ENCODE results near the gene AHNAK2. TPM values are rescaled to one million over a fixed set of nuclear protein-coding genes. Genes with fewer than 3 reads are reported as not detected.

Gene AHNAK2
- total RNA-seq, 1 experiment from 2014 or later, result 45.0 TPM

- CTCF ChIA-PET, result interaction anchor here (2.6 kb wide), 1 partner anchor 23 kb away, joined by 13 read pairs; no protein-coding TSS in a partner anchor
- H3K4me1 ChIP-seq (ENCODE audit: control insufficient read depth in 1 of 2, insufficient read depth in 2 of 2, low read length in 2 of 2), result peaks cover 45 to 81% of the 10 kb centered on the region in 2 experiments
Measured at GRCh38 chr14:105022276-105022670, 44.1 kb upstream of the AHNAK2 start.

GRCh38 chr14:105021656-105022275, 43.6 kb upstream of the AHNAK2 start:
- Histone ChIP-seq H2AFZ (ENCODE audit: low read depth, low read length, poor library complexity, severe bottlenecking) (no peak overlapping the region), H3K9me3 (ENCODE audit: control insufficient read depth in 1 of 2, insufficient read depth in 1 of 2, low read depth in 1 of 2, low read length in 2 of 2) (no peaks in the 10 kb centered on the region), H3K36me3 (ENCODE audit: control insufficient read depth in 1 of 2, insufficient read depth in 2 of 2, low read length in 2 of 2) (peaks cover 0 to 13% of the 10 kb centered on the region in 2 experiments; a peak in 1 of 4 replicates), H3K4me2 (ENCODE audit: low read length) (peak overlapping the region; percentile 94), H3K79me2 (ENCODE audit: insufficient read depth, low read length) (peaks cover 53% of the 10 kb centered on the region), H4K20me1 (ENCODE audit: insufficient read depth) (peaks cover 21% of the 10 kb centered on the region; the same call in 1 of the 2 replicates), H3K4me1 (ENCODE audit: control insufficient read depth in 1 of 2, insufficient read depth in 2 of 2, low read length in 2 of 2) (peaks cover 45 to 78% of the 10 kb centered on the region in 2 experiments), H3K9ac (ENCODE audit: low read length) (peak overlapping the region; percentile 93), H3K27ac (ENCODE audit: low read depth, low read length) (peak overlapping the region; percentile 94), H3K9me2 (ENCODE audit: insufficient read depth) (no peaks in the 10 kb centered on the region), H3K4me3 (replicated peaks in 1 of 2; ENCODE audit: low read depth in 1 of 2, low read length in 2 of 2) (peak overlapping the region; percentile 74 to 82), H3K27me3 (ENCODE audit: insufficient read depth, low read length) (no peaks in the 10 kb centered on the region)
- ChIA-PET RAD21 (ENCODE audit: low non-redundant PET in 1 of 2, low total read pairs in 2 of 2, uncharacterized antibody in 2 of 2, unreplicated experiment in 2 of 2) (interaction anchor here in 1 of 2 experiments (1.0 kb wide), 1 partner anchor 15 kb away, joined by 3 read pairs; no protein-coding TSS in a partner anchor), CTCF (interaction anchor here (1.1 to 2.6 kb wide), 2 partner anchors 24 to 48 kb away, joined by 6 to 13 read pairs; no protein-coding TSS in a partner anchor), POLR2A (interaction anchor here (1.3 to 1.9 kb wide), 3 partner anchors 10 to 51 kb away, joined by 3 to 10 read pairs (median 5); no protein-coding TSS in a partner anchor)
- peak; percentile 13 for ATAC-seq
- BruUV-seq (replicated peaks), result TSS peak; percentile 82
- intact Hi-C loops (cut with micrococcal nuclease), result loop anchor here (2.0 kb wide), 1 partner anchor 49 kb away; no protein-coding TSS in a partner anchor
- peak; percentile 57 for DNase-seq (ENCODE audit: low read depth, low spot score)
- no peak for TF ChIP-seq RAD21 (IDR thresholded peaks at IDR 0.05; ENCODE audit: low read depth)
- no peak for TF ChIP-seq EGR1 (IDR thresholded peaks at IDR 0.05; ENCODE audit: low read depth)
- peak; percentile 50 for TF ChIP-seq TCF7L2 (IDR thresholded peaks at IDR 0.05; ENCODE audit: borderline replicate concordance, extremely low read depth, insufficient read depth, insufficient read length)
- TF ChIP-seq CTCF (IDR thresholded peaks at IDR 0.05 in 2 of 3, conservative IDR thresholded peaks at IDR 0.05 in 1 of 3; ENCODE audit: borderline replicate concordance in 1 of 3, insufficient read depth in 1 of 3, low read depth in 2 of 3, low read length in 2 of 3), result peak in 2 of 3 experiments; percentile 22 to 33; a peak in 2 of 6 replicates
- no peak for TF ChIP-seq CEBPB (IDR thresholded peaks at IDR 0.05; ENCODE audit: low read depth)
- no peak for TF ChIP-seq JUND (IDR thresholded peaks at IDR 0.05)
- no peak for TF ChIP-seq REST (IDR thresholded peaks at IDR 0.05; ENCODE audit: low read depth)

More at GRCh38 chr14:105022276-105022670, 44.1 kb upstream of the AHNAK2 start:
- peaks cover 18% of the 10 kb centered on the region; the same call in 1 of the 2 replicates for H4K20me1 ChIP-seq (ENCODE audit: insufficient read depth)
- H3K79me2 ChIP-seq (ENCODE audit: insufficient read depth, low read length), result peaks cover 48% of the 10 kb centered on the region
- peak overlapping the region; percentile 74 to 82 for H3K4me3 ChIP-seq (replicated peaks in 1 of 2; ENCODE audit: low read depth in 1 of 2, low read length in 2 of 2)
- peak overlapping the region; percentile 94; the same call in 1 of the 2 replicates for H3K27ac ChIP-seq (ENCODE audit: low read depth, low read length)
- RAD21 ChIA-PET (ENCODE audit: low non-redundant PET in 1 of 2, low total read pairs in 2 of 2, uncharacterized antibody in 2 of 2, unreplicated experiment in 2 of 2), result no interaction called here
- H3K36me3 ChIP-seq (ENCODE audit: control insufficient read depth in 1 of 2, insufficient read depth in 2 of 2, low read length in 2 of 2), result peaks cover 0 to 11% of the 10 kb centered on the region in 2 experiments; a peak in 1 of 4 replicates
- no peaks in the 10 kb centered on the region for H3K9me3 ChIP-seq (ENCODE audit: control insufficient read depth in 1 of 2, insufficient read depth in 1 of 2, low read depth in 1 of 2, low read length in 2 of 2)
- no peaks in the 10 kb centered on the region for H3K27me3 ChIP-seq (ENCODE audit: insufficient read depth, low read length)
- H3K4me2 ChIP-seq (ENCODE audit: low read length), result peak overlapping the region; percentile 94
- no peak for ATAC-seq
- intact Hi-C loops (cut with micrococcal nuclease), result no loop called here
- H3K9ac ChIP-seq (ENCODE audit: low read length), result peak overlapping the region; percentile 93
- H3K9me2 ChIP-seq (ENCODE audit: insufficient read depth), result no peaks in the 10 kb centered on the region
- POLR2A ChIA-PET, result no interaction called here
- H2AFZ ChIP-seq (ENCODE audit: low read depth, low read length, poor library complexity, severe bottlenecking), result no peak overlapping the region
- no TSS peak for BruUV-seq (replicated peaks)
- DNase-seq (ENCODE audit: low read depth, low spot score), result no peak
- TF ChIP-seq EZH2phosphoT487 (IDR thresholded peaks at IDR 0.05; ENCODE audit: borderline replicate concordance) (no peak), SRF (IDR thresholded peaks at IDR 0.05; ENCODE audit: low read depth) (no peak), SP1 (IDR thresholded peaks at IDR 0.05; ENCODE audit: low read depth) (no peak), ATF3 (IDR thresholded peaks at IDR 0.05) (no peak), SIN3A (IDR thresholded peaks at IDR 0.05; ENCODE audit: low read depth) (no peak), RAD21 (IDR thresholded peaks at IDR 0.05; ENCODE audit: low read depth) (no peak), ZNF274 (IDR thresholded peaks at IDR 0.05; ENCODE audit: low read depth, low read length) (no peak), EZH2 (IDR thresholded peaks at IDR 0.05) (no peak), POLR2A (IDR thresholded peaks at IDR 0.05; ENCODE audit: borderline replicate concordance, extremely low read depth, insufficient read depth, insufficient read length) (no peak), FOSL1 (IDR thresholded peaks at IDR 0.05; ENCODE audit: low read depth) (no peak), EGR1 (IDR thresholded peaks at IDR 0.05; ENCODE audit: low read depth) (no peak)

Measured in HCT116 (cell line).